ENCODE measurements around the gene ZP1. TPM values are rescaled to one million over a fixed set of nuclear protein-coding genes. Genes with fewer than 3 reads are reported as not detected.

The ZP1 gene
- total and polyA plus RNA-seq, 2 of the 13 experiments (the other 11 are each of a cell fraction or from before 2014, with no cell fraction given), result 0.16 TPM; not detected in 1

- TF ChIP-seq ZNF720 (CRISPR knock-in tag; IDR thresholded peaks at IDR 0.05), result no peak
- TF ChIP-seq REL (CRISPR knock-in tag; conservative IDR thresholded peaks at IDR 0.05), result peak; percentile 68; the same call in 1 of the 2 replicates
- TF ChIP-seq AGO1 (IDR thresholded peaks at IDR 0.05; ENCODE audit: low read depth, low read length, poor library complexity, severe bottlenecking), result no peak
- no peak for TF ChIP-seq DR1 (CRISPR knock-in tag; IDR thresholded peaks at IDR 0.05)
- peak; percentile 84 for TF ChIP-seq CEBPG (CRISPR knock-in tag; IDR thresholded peaks at IDR 0.05)
- TF ChIP-seq GLMP (CRISPR knock-in tag; IDR thresholded peaks at IDR 0.05; ENCODE audit: borderline replicate concordance), result no peak
- no peak for TF ChIP-seq ZNF180 (CRISPR knock-in tag; IDR thresholded peaks at IDR 0.05; ENCODE audit: borderline replicate concordance, low read depth)
- peak; percentile 89 for TF ChIP-seq MIER2 (CRISPR knock-in tag; IDR thresholded peaks at IDR 0.05)
- TF ChIP-seq HNF1A (IDR thresholded peaks at IDR 0.05; ENCODE audit: low read depth), result no peak
- TF ChIP-seq HNF1A (CRISPR knock-in tag; IDR thresholded peaks at IDR 0.05; ENCODE audit: borderline replicate concordance), result peak; percentile 87; the same call in 1 of the 2 replicates
- TF ChIP-seq YEATS4 (CRISPR knock-in tag; IDR thresholded peaks at IDR 0.05; ENCODE audit: borderline replicate concordance), result peak; percentile 65; the same call in 1 of the 2 replicates
- TF ChIP-seq, protein P1, sequence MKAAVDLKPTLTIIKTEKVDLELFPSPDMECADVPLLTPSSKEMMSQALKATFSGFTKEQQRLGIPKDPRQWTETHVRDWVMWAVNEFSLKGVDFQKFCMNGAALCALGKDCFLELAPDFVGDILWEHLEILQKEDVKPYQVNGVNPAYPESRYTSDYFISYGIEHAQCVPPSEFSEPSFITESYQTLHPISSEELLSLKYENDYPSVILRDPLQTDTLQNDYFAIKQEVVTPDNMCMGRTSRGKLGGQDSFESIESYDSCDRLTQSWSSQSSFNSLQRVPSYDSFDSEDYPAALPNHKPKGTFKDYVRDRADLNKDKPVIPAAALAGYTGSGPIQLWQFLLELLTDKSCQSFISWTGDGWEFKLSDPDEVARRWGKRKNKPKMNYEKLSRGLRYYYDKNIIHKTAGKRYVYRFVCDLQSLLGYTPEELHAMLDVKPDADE (CRISPR knock-in tag; IDR thresholded peaks at IDR 0.05), result no peak
- no peak for TF ChIP-seq ZBTB38 (CRISPR knock-in tag; IDR thresholded peaks at IDR 0.05)
- no peak for TF ChIP-seq NBN (conservative IDR thresholded peaks at IDR 0.05)
- peak; percentile 61 for TF ChIP-seq NR2C2 (CRISPR knock-in tag; IDR thresholded peaks at IDR 0.05; ENCODE audit: borderline replicate concordance)
- TF ChIP-seq LCORL (IDR thresholded peaks at IDR 0.05), result no peak
- peak; percentile 92 for TF ChIP-seq LCORL (CRISPR knock-in tag; IDR thresholded peaks at IDR 0.05)
- no peak for TF ChIP-seq ZNF83 (CRISPR knock-in tag; IDR thresholded peaks at IDR 0.05; ENCODE audit: borderline replicate concordance)
- TF ChIP-seq NR3C1 (CRISPR knock-in tag; IDR thresholded peaks at IDR 0.05), result no peak
- TF ChIP-seq MED1 (CRISPR knock-in tag; IDR thresholded peaks at IDR 0.05), result peak; percentile 96
- TF ChIP-seq, protein P2, sequence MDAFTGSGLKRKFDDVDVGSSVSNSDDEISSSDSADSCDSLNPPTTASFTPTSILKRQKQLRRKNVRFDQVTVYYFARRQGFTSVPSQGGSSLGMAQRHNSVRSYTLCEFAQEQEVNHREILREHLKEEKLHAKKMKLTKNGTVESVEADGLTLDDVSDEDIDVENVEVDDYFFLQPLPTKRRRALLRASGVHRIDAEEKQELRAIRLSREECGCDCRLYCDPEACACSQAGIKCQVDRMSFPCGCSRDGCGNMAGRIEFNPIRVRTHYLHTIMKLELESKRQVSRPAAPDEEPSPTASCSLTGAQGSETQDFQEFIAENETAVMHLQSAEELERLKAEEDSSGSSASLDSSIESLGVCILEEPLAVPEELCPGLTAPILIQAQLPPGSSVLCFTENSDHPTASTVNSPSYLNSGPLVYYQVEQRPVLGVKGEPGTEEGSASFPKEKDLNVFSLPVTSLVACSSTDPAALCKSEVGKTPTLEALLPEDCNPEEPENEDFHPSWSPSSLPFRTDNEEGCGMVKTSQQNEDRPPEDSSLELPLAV (CRISPR knock-in tag; conservative IDR thresholded peaks at IDR 0.05; ENCODE audit: low read depth), result no peak
- TF ChIP-seq MTA3 (CRISPR knock-in tag; IDR thresholded peaks at IDR 0.05), result no peak
- peak; percentile 93 for TF ChIP-seq ZNF788 (CRISPR knock-in tag; IDR thresholded peaks at IDR 0.05; ENCODE audit: borderline replicate concordance)
Measured at GRCh38 chr11:60880643-60881282, 13.4 kb downstream of the ZP1 start (continued).
